Colon (tissue), 2 donors: ENCODE data around the gene CDH22.

Experiments
- FAIRE-seq: peaks from 2 replicates; lab custom pipeline; 2012; peaks lifted over from hg19 to GRCh38; lab: Jason Lieb, UNC
- donor health status: control.
- donor health status: control.

The CDH22 gene

DNA sequence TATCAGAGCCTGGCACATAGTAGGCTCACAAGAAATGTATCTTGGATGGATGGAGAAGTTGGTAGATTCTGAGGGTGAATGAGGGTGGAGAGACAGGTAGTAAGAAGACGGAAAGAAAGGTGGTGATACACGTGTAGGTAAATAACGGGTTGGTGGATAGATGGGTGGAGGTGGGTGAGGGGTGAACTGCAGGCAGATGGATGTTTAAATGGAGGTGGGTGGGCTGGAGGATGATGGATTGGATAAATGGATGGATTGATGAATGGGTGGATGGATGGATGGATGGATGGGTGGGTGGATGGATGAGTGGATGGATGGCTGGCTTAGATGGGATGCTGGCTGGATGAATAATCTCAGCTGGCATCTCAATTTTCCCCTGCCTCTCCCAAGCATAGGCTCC, 9.9 kb downstream of the CDH22 start:
- no peak for FAIRE-seq

DNA sequence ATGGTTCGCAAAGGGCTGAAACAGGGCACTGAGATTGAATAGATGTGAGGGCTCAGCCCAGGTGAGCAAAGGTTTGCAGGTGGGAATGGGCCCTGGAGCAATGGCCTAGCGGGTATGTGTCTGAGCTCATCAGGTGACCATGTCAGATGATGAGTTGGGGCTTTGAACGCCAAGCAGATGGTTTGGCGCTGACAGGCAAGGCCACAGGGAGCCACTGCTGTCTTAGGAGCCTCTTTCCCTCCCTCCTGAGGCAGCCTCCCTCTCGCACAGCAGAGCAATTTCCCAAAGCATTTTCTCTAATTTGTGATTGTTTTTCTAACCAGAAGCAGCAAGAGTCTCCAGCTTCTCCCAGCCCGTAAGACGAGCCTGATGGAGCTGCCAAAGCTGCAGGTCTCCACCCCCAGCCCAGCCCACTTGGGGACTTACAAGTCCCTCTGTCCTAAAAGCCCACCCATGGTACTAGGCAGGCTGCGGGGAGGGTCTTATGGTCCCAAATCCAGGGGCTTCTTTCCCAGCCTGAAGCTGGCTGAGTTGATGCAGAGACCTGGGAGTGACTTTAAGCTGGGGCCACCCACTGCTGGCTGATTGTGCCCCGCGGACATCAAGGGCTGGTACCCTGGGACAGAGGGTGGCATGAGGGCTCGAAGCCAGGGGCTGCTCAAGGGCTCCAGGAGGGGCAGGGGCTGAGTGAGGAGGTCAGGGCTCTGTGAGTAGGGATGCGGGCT, 11.6 kb downstream of the CDH22 start:
- no peak for FAIRE-seq

DNA sequence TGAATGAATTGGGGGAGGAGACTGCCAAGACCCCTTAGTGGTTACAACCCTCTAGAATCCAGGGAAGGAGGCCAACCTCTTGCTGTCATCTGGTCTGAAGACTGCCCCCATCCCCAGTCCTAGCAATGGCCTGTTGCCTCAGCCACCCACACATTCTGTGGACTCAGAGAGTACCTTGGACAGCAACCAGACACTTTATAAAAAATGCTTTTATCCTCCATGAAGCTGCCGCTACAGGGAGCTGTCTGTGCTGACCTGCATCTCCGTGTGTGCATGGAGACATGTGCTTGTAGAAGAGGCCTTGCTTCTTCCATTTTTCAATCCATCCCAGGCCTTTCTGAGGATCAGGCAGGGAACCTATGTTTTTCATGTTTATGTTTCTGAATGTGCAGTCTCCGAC, 15.2 kb downstream of the CDH22 start:
- FAIRE-seq = no peak

DNA sequence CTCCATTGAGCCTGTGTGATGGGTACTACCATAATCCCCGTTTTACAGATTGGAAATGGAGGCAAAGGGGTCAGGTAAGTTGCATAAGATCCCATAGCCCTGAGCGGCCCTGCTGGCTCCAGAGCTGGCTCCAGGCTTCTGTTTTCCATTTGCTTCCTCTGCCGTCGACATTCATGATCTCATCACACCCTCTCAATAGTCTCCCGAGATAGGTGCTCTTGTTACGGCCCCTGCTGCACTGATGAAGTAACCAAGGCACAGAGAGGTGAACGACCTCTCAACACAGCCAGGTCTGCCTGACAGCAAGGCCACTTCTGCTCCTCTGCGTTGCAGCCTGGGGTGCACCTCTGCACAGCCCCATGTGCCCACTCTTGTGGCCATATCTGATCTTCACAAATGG, 16.9 kb downstream of the CDH22 start:
- FAIRE-seq = no peak

DNA sequence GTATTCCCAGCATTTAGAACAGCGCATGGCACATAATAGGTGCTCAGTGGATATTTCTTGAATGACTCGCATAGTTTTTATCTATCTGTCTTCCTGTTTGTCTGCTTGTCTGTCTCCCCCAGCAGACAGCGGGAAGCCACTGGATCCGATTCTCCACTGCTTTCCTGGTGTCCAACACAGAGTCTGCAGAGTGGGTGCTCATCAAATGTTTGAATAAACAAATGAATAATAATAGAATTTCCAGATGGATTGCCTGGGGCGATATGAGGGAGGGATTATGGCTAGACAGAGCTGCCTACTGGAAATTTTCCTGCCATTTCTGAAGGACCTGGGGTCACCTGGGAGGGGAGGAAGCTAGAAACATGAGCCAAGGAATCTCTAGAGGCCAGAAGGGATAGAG, 18.9 kb downstream of the CDH22 start:
- no peak for FAIRE-seq

DNA sequence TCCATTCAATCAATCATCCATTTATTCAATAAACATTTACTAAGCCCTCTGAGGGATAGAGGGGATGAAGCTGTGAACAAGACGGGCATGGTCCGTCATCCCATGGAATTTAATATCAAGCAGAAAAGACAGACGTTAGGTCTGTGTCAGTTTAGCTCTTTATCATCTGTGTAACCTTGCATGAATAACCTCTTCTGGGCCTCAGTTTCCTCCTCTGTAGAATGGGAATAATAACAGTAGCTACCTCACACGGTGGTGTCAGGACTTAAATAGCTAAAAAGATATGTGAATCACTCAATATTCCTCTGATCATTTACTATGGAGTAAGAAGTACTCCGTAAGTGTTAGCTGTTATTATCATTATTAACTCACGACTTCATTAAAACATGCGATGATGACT, 21.3 kb downstream of the CDH22 start:
- no peak for FAIRE-seq

DNA sequence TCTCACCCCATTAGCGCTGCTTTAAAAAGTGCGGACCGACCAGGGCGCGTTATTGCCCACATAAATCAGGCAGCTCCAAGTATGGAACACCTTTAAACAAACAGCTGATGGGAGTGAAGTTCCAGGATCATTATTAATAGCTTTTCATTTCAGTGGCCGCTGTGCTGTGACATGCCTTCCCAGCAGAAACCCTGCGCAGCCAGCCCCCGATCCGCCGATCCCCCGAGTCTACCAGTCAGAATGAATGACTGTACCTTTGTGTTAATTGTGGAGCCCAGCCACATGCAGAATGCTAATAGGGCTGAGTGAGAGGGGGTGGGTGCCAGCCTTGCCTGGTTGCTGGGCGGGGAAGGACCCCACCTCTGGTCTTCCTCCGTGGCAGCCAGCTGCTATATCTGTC, 21.9 kb downstream of the CDH22 start:
- FAIRE-seq = no peak

DNA sequence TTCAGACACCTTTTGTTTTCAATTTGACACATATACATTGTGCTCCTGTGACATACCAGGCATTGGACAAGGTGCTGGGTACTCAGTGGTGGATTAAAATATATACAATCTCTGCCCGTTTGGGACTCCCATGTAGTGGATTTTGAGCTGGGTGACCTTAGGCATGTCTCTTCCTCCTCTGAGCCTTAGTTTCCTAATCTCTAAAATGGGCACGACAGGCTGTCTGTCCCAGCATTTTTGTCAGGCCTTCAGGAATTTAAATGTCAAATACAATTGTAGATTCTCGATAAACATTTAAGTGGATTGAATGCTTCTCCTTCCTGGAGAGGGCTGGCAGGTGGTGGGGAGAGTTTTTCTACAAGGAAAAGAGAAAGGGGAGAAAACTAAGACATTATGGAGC, 22.6 kb downstream of the CDH22 start:
- FAIRE-seq = no peak

DNA sequence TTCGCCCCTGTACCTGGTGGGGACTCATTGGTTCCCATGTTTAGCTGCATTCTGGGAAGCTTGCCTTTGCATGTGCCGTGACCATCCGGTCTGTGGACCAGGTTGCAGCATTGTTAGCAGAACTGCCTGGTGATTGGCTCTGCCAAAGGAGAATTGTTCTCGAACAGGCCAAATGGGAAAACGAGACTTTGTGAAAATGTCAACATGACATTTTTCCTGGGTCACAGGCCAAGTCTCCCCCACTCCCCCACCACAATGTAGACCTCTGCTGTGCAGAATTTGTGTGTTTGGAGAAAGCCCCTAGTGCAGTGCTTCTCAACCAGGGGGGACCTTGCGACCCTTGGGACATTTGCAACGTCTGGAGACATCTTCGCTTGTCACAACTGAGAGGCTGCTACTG, 23.2 kb downstream of the CDH22 start:
- FAIRE-seq = no peak

DNA sequence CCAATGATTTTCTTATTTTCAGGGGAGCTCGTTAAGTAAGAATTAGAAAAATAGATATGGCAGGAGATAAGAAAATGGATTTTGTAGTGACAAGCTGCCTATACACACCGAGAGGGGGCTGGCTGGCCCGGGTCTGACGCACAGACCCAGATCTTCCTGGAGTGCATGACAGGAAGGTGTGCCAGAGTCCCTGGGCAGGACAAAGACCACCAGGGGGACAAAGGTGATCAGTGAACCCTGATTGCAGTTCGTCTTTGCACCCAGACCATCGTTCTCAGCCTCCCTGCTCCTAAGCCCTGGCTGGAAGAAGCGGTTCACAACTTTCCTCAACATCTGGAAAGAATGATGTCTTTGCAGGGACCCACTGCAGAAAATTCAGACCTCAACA, 24.3 kb downstream of the CDH22 start:
- FAIRE-seq = no peak

DNA sequence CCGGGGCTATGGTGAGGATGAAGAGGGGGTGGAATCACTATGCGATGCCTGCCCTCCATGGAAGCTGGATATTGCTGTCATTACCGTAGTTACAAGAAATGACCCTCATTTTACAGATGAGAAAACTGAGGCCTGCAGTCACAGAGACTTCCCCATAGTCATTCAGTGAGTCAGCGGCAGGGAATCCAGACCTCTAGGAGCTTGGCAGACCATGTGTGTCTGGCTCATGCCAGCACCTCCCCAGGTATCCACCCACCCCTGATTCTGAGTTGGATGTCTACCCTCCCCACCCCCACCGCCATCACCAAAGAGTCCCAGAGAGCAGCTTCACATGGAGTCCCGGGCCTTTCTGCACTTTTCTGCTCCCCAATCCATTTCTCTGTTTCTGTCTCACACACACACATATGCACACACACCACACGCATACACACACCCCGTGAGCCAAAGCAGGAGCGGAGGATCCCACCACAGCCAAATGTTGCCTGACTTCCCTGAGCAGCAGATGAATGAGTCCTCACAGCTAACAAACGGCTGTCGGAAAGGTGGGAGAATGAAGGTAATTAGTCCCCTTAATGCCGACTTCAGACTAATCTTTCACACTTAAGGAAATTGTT, 24.8 kb downstream of the CDH22 start:
- no peak for FAIRE-seq

DNA sequence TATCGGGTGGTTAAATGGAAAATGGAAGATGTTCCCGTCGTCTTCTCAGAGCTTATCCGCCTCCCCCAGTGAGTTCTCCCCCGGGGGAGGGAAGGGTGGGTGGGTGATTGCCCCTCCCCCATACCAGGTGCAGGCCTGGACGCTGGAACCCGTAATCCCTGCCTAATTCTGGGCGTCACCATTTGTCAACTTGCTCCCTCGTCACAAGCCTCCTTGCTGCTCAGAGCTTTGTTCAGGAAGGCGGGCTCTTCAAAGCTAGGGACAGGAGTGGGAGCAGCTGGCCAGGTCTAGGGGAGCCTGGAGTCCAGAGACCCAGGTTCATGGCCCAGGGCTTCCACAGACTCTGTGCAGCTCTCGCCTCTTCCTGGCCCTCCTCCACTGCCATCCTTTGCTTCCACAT, 25.6 kb downstream of the CDH22 start:
- FAIRE-seq = no peak

DNA sequence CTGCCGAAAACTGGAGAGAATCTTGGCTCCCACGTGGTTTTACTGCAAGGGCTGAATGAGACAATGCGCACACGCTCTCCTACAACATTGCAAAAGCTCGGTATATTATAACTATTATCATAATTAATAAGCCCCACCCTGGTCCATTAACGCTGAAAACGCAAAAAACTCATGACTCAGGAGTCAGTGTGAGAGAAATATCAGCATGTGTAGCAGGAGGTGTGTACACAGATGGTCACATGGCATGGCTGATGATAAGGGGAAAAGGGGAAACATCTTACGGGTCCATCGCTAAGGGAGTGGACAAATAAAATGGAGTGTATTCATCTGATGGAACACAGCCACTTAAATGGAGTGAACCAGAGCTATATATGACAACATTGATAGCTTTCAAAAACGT, 29.2 kb downstream of the CDH22 start:
- no peak for FAIRE-seq

DNA sequence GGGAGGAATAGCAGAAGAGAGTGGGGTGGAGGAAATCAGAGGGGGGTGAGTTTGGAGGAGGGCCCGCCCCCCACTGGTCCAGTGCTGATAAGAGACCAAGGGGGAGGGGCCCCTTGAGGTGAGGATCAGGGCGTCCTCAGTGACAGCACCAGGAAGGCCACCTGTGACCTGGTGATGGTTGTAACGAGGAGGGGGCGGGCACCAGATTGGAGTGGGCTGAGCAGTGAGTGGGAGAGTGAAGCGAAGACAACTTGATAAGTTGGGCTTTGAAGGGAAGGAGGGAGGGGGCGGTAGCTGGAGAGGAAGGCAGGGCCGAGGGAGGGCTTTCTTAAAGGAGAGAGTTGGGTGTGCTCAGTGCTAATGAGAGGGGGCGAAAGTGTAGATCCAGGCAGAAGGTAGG, 30.7 kb downstream of the CDH22 start:
- no peak for FAIRE-seq

DNA sequence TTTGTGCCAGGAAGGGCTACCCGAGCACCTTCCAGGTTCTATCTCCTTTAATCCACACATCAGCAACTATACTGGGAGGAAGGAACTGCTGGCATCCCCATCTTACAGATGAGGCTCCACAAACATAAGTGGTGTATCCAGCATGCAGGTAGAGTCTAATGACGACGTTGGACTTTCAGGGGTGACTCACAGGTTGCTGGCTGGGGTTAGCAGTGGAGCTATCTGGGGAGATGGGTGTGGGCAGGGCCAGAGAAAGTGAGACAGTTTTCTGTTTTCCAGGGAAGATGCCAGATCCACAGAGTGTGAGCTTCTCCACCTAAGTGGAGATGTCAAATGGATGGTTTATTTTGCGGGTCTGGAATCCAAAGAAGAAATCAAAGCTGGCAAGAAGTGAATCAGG, 31.8 kb downstream of the CDH22 start:
- no peak for FAIRE-seq

DNA sequence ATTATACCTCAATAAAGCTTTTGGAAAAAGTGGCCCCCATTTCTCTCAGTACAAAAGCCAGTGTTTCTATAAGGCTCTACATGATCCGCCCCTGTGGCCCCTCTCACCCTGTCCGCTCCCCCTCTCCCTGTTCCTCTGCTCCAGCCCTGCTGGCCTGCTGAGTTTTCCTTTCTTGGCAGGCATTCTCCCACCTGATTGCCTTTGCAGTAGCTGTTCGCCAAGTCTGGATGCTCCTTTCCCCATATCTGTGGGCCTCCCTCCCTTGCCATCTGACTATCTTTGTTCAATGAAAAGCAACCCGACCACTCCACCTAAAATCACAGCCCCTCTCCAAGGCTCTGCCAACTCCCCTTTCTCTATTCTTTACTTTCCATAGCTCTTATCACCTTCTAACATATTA, 33.2 kb downstream of the CDH22 start:
- FAIRE-seq = no peak

DNA sequence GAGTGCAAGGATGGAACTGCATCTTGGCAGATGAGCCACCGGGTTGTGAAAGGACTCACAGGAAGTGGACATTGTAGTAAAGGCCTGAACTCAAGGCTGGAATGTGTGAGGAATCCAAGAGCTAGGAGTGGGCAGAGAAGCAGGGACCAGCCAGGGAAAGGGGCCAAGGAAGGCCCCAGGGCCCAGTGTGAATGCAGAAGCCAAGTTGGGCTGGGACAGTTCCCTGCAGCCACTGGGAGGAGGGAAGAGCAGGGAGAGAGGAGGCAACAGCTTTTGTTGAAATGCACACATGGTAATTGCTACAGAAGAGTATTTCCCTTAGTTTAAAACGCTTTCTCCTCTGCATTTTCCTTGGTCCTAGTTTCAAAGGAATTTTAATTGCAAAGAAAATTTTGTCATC, 34.6 kb downstream of the CDH22 start:
- FAIRE-seq = no peak

DNA sequence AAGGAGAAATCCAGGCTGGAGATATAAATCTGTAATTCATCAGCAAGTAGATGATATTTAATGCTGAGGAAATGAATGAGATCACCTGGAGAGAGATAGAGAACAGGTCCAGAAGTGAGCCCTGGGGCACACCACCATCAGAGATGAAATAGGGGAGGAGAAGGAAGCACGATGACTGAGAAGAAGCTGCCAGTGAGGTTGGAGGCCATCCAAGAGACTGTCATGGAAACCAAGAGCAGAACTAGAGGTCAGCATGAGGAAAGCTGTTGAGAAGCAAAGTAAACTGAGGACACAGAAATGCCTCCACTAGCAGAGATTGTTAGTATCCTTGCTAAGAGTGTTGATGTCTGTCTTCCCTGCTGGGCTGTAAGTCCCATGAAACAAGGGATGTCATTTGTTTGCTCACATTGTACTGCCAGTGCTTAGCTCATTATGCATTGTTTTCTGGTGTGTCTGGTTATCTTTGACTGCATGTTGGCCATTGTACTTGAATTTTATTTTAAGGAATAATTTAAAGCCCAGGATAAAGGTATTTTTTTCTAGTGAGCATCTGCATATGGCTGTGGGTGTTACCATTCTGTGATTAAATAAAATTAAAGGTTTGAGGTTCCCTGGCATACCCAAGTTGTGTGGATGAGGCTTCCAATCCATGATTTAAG, 35.8 kb downstream of the CDH22 start:
- no peak for FAIRE-seq

DNA sequence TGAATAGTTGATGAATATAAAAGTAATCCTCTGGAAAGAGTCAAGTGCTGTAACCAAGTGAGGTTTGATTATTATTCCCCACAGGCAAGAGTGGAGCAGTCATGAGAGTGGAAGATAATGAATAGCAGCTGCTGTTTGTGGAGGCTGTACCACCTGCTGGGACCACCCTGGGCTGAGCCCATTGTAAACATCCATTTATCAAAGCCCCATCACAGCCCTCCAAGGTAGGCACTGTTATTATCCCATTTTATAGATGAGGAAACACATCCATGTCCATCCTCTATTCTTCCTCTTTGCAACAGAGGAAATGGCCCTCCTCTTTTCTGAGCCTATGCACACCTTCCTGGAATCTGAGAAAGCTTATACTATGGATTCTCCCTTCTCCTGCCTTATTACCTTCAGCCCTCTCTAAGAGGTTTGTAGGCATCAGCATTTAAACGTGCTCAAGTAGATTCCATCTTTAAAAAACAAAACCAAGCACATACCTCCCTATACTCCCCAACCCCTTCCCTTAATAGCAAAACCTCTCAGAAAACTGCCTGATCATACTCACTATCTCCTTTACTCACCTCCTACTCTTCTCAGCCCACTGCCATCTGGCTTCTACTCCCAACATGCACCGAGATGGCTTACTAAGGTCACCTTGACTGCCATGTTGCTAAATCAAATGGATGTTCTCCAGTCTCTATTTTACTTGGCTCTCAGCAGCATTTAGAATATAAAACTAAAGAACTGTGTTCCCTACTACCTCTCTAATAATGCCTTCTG, 37.1 kb downstream of the CDH22 start:
- no peak for FAIRE-seq

DNA sequence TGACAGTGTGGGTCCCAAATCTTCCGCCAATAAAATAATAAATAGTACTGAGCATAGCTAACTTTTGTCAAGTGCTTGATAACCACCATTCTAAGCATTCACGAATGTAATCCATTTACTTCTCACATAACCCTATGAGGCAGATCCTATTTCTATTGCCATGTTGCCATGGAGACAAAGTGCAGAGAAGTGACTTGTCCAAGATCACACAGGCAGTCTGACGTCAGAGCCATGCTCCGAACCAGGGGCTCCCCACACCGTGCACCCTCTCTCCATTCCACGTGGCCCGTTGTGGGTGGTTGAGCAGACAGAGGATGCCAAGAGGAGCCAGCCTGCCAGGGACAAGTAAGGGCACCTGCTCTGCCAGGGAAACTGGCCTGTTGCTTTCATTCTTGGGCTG, 38.9 kb downstream of the CDH22 start:
- FAIRE-seq = no peak

DNA sequence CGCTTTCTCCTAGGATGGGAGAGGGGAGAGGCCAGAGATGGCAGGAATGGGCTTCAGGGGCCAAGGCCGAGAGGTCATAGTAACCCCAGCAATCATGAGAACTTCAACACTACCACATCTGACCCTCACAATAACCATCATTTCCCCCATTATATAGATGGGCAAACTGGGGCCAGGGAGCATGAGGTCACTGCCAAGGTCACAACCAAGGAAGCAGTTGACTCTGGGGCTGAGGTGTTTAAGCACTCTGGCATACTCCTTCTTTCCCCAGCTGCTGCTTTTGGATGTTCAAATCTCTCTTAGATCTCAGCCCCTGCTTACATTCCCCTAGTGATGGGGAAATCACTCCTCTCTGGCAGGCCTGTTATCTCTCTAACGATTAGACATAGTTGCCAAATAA, 39.6 kb downstream of the CDH22 start:
- FAIRE-seq = no peak

DNA sequence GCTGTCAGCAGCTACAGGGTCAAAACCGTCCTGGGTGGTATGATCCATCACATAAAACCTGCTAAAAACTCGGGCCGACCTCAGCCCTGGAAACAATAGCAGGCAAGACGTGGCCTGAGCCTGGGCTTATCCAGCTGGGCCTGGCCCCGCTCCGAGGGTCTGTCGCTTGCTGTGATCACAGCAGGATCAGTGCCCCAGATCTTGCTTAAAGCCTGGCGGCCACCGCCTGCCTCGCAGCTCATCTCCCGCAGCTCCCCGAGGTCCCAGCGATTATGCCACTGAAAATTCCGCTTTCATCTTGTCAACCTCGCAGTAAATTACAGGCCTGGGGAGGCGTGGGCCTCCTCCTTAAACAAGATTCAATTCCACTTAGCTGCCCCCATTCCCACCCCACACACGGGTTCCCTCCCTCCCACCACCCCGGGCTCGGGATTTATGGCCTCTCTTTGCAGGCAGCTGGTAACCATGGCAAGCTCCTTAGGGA, 40.1 kb downstream of the CDH22 start:
- FAIRE-seq = no peak
